ENCODE results near the gene SCGB1D1.

- TF ChIP-seq EZH2 (IDR thresholded peaks at IDR 0.05; ENCODE audit: insufficient read depth, poor library complexity, severe bottlenecking) (no peak), EZH2phosphoT487 (IDR thresholded peaks at IDR 0.05; ENCODE audit: insufficient read depth, low read depth) (no peak)
Measured at GRCh38 chr11:62204430-62204829, 14.4 kb downstream of the SCGB1D1 start.
